Measurements from ENCODE around the gene CANT1.
"Not testable (repeated sequence)": the region's sequence is repeated elsewhere in the genome, so short reads cannot be mapped to it uniquely, and the experiment has no call there.

CANT1 gene

GRCh38 chr17:78977997-78978973 lies 31.3 kb downstream of the CANT1 start:
- no peak for DNase-seq (ENCODE audit: low read depth, low spot score)

GRCh38 chr17:78977681-78977943 lies 32.0 kb downstream of the CANT1 start:
- DNase-seq (ENCODE audit: low read depth, low spot score), result no peak

GRCh38 chr17:78976907-78977680 lies 32.5 kb downstream of the CANT1 start:
- DNase-seq (ENCODE audit: low read depth, low spot score), result no peak

GRCh38 chr17:78974635-78975591 lies 34.7 kb downstream of the CANT1 start:
- DNase-seq (ENCODE audit: low read depth, low spot score), result no peak

- DNase-seq (ENCODE audit: low read depth, low spot score), result no peak
Measured at GRCh38 chr17:78973792-78974520, 35.6 kb downstream of the CANT1 start.

GRCh38 chr17:78973196-78973595 lies 36.4 kb downstream of the CANT1 start:
- no peak for DNase-seq (ENCODE audit: low read depth, low spot score)

GRCh38 chr17:78972507-78973105 lies 37.0 kb downstream of the CANT1 start:
- DNase-seq (ENCODE audit: low read depth, low spot score), result no peak

- no peak for DNase-seq (ENCODE audit: low read depth, low spot score)
Measured at GRCh38 chr17:78971756-78972506, 37.6 kb downstream of the CANT1 start.

GRCh38 chr17:78970834-78971755 lies 38.5 kb downstream of the CANT1 start:
- no peak for DNase-seq (ENCODE audit: low read depth, low spot score)

GRCh38 chr17:78969865-78970264 lies 39.7 kb downstream of the CANT1 start:
- DNase-seq (ENCODE audit: low read depth, low spot score), result no peak

- no peak for DNase-seq (ENCODE audit: low read depth, low spot score)
Measured at GRCh38 chr17:78967782-78968362, 41.7 kb downstream of the CANT1 start.

- no peak for DNase-seq (ENCODE audit: low read depth, low spot score)
Measured at GRCh38 chr17:78966910-78967600, 42.5 kb downstream of the CANT1 start.

GRCh38 chr17:78966123-78966813 lies 43.3 kb downstream of the CANT1 start:
- no peak for DNase-seq (ENCODE audit: low read depth, low spot score)

- DNase-seq (ENCODE audit: low read depth, low spot score), result no peak
Measured at GRCh38 chr17:78965491-78965924, 44.1 kb downstream of the CANT1 start.

GRCh38 chr17:78963378-78963777 lies 46.2 kb downstream of the CANT1 start:
- DNase-seq (ENCODE audit: low read depth, low spot score), result no peak

- DNase-seq (ENCODE audit: low read depth, low spot score), result not testable (repeated sequence)
Measured at GRCh38 chr17:78962984-78963348, 46.6 kb downstream of the CANT1 start.

- DNase-seq (ENCODE audit: low read depth, low spot score), result no peak
Measured at GRCh38 chr17:78962345-78962983, 47.1 kb downstream of the CANT1 start.

Measured in iPS DF 19.7 (cell line).